ENCODE measurements around the gene INPP4A. TPM values are rescaled to one million over a fixed set of nuclear protein-coding genes. Genes with fewer than 3 reads are reported as not detected.

The INPP4A gene
- total and polyA plus RNA-seq, 2 donors (not counting 3 experiments of a cell fraction or from before 2014, with no cell fraction given): 14.9 to 28.8 TPM

DNA sequence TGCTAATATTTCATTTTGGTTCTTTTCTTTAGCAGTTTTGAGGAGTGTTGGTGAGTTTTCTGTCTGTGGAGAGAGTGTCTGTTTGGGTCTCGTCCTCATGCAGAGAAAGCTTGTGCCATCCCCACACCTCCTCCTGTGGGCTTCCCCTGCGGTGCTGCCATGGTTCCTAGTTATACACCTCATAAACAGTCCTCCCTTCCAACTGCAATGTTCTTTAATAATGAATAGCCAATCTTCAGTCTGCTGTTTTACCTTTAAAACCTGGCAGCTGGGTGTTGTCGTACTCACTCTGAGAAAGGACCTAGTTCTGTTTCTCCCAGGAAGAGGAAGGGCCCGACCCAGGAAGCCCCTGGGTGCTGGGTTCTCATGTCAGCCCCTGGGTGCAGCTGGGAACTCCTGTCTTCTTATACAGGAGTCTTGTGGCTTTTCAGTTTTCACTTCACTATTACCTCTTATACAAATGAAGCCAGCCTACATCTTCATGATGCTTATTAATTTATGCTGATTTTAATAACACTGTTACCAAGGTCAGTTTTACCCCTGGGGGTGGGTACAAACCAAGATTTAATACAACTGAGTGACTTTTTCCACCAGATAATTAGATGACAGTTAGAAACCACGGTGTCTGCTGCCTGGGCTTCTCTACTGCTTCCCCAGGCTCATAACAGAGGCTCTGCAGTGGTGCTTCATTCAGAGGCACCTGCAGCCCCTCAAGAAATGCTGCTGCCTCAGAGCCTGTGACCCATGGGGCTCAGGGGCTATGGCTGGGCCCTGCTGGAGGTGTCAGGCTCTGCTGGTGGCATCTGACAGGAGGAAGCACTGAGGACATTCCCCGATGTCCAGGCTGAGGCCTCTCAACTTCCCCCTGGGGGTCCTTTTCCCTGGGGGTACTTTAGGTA, 104.5 kb downstream of the INPP4A start:
- intact Hi-C loops (cut with micrococcal nuclease): no loop called here
- no peak overlapping the region for H3K27ac ChIP-seq (ENCODE audit: insufficient read depth, low read depth, low read length)
- H3K4me1 ChIP-seq (ENCODE audit: control insufficient read depth, extremely low read depth, insufficient read depth, low read length): no peaks in the 10 kb centered on the region
- no peak overlapping the region for H2AFZ ChIP-seq (ENCODE audit: low read depth, low read length)
- dilution Hi-C loops (cut with MboI; ENCODE audit: extremely low pct_ligation_motif_present, low sequenced_read_pairs): no loop called here
- H3K36me3 ChIP-seq (ENCODE audit: control insufficient read depth in 2 of 2, extremely low read depth in 1 of 2, insufficient read depth in 2 of 2, low read length in 2 of 2): peaks cover 0 to 19% of the 10 kb centered on the region in 2 experiments
- ChIA-PET POLR2A (no interaction called here), CTCF (no interaction called here)
- no peaks in the 10 kb centered on the region for H3K79me2 ChIP-seq (ENCODE audit: control insufficient read depth, insufficient read depth, low read length)
- no peaks in the 10 kb centered on the region for H3K27me3 ChIP-seq (ENCODE audit: control insufficient read depth in 2 of 2, insufficient read depth in 2 of 2, low read length in 2 of 2)
- BruUV-seq (replicated peaks): no TSS peak
- DNase-seq (ENCODE audit: low read depth, low spot score): no peak
- no peak overlapping the region for H3K9ac ChIP-seq (replicated peaks; ENCODE audit: extremely low read depth, insufficient read depth, low read length)
- H4K20me1 ChIP-seq (replicated peaks; ENCODE audit: control insufficient read depth, extremely low read depth, insufficient read depth, low read length): no peaks in the 10 kb centered on the region
- no peak for TF ChIP-seq POLR2AphosphoS5 (IDR thresholded peaks at IDR 0.05; ENCODE audit: insufficient read depth, low read depth, low read length)
- no peak for TF ChIP-seq JUN (IDR thresholded peaks at IDR 0.05; ENCODE audit: borderline replicate concordance, insufficient read depth, insufficient read length, low read depth)
- TF ChIP-seq EZH2 (IDR thresholded peaks at IDR 0.05; ENCODE audit: borderline replicate concordance, low read depth, low read length, severe bottlenecking): no peak
- TF ChIP-seq, protein P1, sequence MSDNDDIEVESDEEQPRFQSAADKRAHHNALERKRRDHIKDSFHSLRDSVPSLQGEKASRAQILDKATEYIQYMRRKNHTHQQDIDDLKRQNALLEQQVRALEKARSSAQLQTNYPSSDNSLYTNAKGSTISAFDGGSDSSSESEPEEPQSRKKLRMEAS (IDR thresholded peaks at IDR 0.05; ENCODE audit: insufficient read depth, insufficient read length): no peak
- TF ChIP-seq, protein P2, sequence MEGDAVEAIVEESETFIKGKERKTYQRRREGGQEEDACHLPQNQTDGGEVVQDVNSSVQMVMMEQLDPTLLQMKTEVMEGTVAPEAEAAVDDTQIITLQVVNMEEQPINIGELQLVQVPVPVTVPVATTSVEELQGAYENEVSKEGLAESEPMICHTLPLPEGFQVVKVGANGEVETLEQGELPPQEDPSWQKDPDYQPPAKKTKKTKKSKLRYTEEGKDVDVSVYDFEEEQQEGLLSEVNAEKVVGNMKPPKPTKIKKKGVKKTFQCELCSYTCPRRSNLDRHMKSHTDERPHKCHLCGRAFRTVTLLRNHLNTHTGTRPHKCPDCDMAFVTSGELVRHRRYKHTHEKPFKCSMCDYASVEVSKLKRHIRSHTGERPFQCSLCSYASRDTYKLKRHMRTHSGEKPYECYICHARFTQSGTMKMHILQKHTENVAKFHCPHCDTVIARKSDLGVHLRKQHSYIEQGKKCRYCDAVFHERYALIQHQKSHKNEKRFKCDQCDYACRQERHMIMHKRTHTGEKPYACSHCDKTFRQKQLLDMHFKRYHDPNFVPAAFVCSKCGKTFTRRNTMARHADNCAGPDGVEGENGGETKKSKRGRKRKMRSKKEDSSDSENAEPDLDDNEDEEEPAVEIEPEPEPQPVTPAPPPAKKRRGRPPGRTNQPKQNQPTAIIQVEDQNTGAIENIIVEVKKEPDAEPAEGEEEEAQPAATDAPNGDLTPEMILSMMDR (IDR thresholded peaks at IDR 0.05; ENCODE audit: extremely low read depth in 1 of 2, insufficient read depth in 1 of 2, low read depth in 1 of 2, low read length in 2 of 2): no peak
- no peak for TF ChIP-seq MYC (IDR thresholded peaks at IDR 0.05; ENCODE audit: low read depth, low read length)
- no peak for TF ChIP-seq GATA2 (IDR thresholded peaks at IDR 0.05; ENCODE audit: insufficient read depth, insufficient read length, low read depth, low read length)
- no peak for TF ChIP-seq POLR2A (IDR thresholded peaks at IDR 0.05; ENCODE audit: low read depth, low read length)
- no peak for TF ChIP-seq FOS (IDR thresholded peaks at IDR 0.05; ENCODE audit: borderline replicate concordance, insufficient read depth, low read length)
- H3K9me1 ChIP-seq (replicated peaks; ENCODE audit: control insufficient read depth, extremely low read depth, insufficient read depth, low read length): no peaks in the 10 kb centered on the region
- H3K4me2 ChIP-seq (ENCODE audit: insufficient read depth, low read length): no peak overlapping the region
- no peaks in the 10 kb centered on the region for H3K9me3 ChIP-seq (replicated peaks; ENCODE audit: control insufficient read depth, insufficient read depth, low read length)
- H3K4me3 ChIP-seq (replicated peaks in 1 of 3; ENCODE audit: insufficient read depth in 1 of 3, low read depth in 1 of 3, low read length in 3 of 3): no peak overlapping the region
- no peak for FAIRE-seq

Data from endothelial cell of umbilical vein (primary cell).